Fibroblast of mammary gland (primary cell): Measurements from ENCODE around the gene RCL1.

Experiments used
- DNase-seq: peaks from one replicate; pipeline ENCODE4 v3.0.0-alpha.2; 2010; ENCODE audit warnings: low read depth
- H3K4me3 ChIP-seq: 2 replicates; pipeline ENCODE4 v1.5.1; 2011; ENCODE audit warnings: low read depth, mild to moderate bottlenecking, low read length, moderate library complexity; ENCODE audit not compliant: control insufficient read depth
- TF ChIP-seq, protein P1 (sequence below): conservative IDR thresholded peaks from 2 replicates; pipeline ENCODE4 v1.5.1; 2011; ENCODE audit warnings: low read depth, low read length, inconsistent platforms; ENCODE audit not compliant: control insufficient read depth, insufficient read depth

Gene RCL1

GRCh38 chr9:4826417-4827166 lies 33.8 kb downstream of the RCL1 start:
- TF ChIP-seq, protein P1, sequence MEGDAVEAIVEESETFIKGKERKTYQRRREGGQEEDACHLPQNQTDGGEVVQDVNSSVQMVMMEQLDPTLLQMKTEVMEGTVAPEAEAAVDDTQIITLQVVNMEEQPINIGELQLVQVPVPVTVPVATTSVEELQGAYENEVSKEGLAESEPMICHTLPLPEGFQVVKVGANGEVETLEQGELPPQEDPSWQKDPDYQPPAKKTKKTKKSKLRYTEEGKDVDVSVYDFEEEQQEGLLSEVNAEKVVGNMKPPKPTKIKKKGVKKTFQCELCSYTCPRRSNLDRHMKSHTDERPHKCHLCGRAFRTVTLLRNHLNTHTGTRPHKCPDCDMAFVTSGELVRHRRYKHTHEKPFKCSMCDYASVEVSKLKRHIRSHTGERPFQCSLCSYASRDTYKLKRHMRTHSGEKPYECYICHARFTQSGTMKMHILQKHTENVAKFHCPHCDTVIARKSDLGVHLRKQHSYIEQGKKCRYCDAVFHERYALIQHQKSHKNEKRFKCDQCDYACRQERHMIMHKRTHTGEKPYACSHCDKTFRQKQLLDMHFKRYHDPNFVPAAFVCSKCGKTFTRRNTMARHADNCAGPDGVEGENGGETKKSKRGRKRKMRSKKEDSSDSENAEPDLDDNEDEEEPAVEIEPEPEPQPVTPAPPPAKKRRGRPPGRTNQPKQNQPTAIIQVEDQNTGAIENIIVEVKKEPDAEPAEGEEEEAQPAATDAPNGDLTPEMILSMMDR: no peak
- DNase-seq: peak; percentile 30
- H3K4me3 ChIP-seq: no peak overlapping the region

DNA sequence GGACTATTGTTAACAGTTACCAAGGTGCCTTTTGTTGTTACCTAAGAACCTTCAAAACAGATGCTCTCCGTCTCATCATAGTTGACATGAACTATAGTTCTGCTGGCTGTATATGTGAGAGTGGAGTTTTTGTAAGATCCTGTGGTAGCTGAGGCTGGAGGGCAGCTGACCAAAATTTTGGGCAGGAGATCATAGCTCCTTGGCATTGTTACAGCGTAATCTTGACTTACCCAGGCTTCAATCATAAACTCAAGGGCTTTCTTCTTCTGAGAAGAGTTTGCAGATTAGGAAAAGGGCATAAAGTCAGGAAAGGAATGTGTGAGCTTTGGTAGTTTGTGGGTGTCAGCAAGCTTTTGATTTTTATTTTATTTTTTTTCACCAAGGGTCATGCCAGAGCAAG lies 34.5 kb downstream of the RCL1 start:
- H3K4me3 ChIP-seq: no peak overlapping the region
- TF ChIP-seq, protein P1: no peak
- no peak for DNase-seq

GRCh38 chr9:4828761-4829160 lies 36.0 kb downstream of the RCL1 start:
- DNase-seq: peak; percentile 67
- TF ChIP-seq, protein P1: no peak
- H3K4me3 ChIP-seq: no peak overlapping the region

- no peak overlapping the region for H3K4me3 ChIP-seq
- DNase-seq: peak; percentile 85
Measured at GRCh38 chr9:4829969-4830368, 37.2 kb downstream of the RCL1 start.

GRCh38 chr9:4830699-4831098 lies 38.0 kb downstream of the RCL1 start:
- no peak overlapping the region for H3K4me3 ChIP-seq
- DNase-seq: no peak
- TF ChIP-seq, protein P1: no peak

More at GRCh38 chr9:4829969-4830368, 37.2 kb downstream of the RCL1 start:
- TF ChIP-seq, protein P1: no peak

- TF ChIP-seq, protein P1: no peak
- no peak overlapping the region for H3K4me3 ChIP-seq
- peak; percentile 35 for DNase-seq
Measured at GRCh38 chr9:4831119-4831518, 38.4 kb downstream of the RCL1 start.
